HEK293 (cell line): ENCODE results near the gene ST3GAL5.

ENCODE experiments used
- CTCF ChIA-PET: fragments of 350-600 bp; formaldehyde crosslinking; extraction: SDS; loops from one replicate; lab custom pipeline; 2021; ENCODE audit warnings: antibody characterized with exemption; lab: Yijun Ruan, JAX
- POLR2A ChIA-PET: fragments of 300-600 bp; formaldehyde crosslinking; extraction: SDS; loops from one replicate; lab custom pipeline; 2020; ENCODE audit warnings: antibody characterized with exemption, inconsistent platforms; lab: Yijun Ruan, JAX
- H3K27ac ChIP-seq: fragments of 200-500 bp; sonication (Bioruptor generic); 2 replicates; pipeline ENCODE4 v1.5.1; 2014; ENCODE audit warnings: low read depth, low read length, control low read depth, inconsistent platforms; ENCODE audit errors: extremely low read depth
- H3K36me3 ChIP-seq, 2 experiments: fragments of 200-500 bp in 1 of 2; sonication (Bioruptor generic) in 1 of 2; 1 replicate in 1 of 2; 2 replicates in 1 of 2; pipeline ENCODE4 v1.5.1; 2014 to 2017; ENCODE audit warnings: inconsistent platforms in 2 of 2, low read length in 2 of 2; ENCODE audit not compliant: control insufficient read depth in 2 of 2, insufficient read depth in 1 of 2
- H3K4me1 ChIP-seq: fragments of 200-500 bp; sonication (Bioruptor generic); 2 replicates; pipeline ENCODE4 v1.5.1; 2014; ENCODE audit warnings: mild to moderate bottlenecking, low read length, inconsistent platforms; ENCODE audit not compliant: control insufficient read depth, insufficient read depth
- H3K4me3 ChIP-seq: 2 replicates; pipeline ENCODE4 v1.5.1; 2011; ENCODE audit warnings: low read depth, mild to moderate bottlenecking, control low read depth, low read length, moderate library complexity
- H3K9me3 ChIP-seq: fragments of 200-500 bp; sonication (Bioruptor generic); 2 replicates; pipeline ENCODE4 v1.5.1; 2014; ENCODE audit warnings: low read depth, low read length, inconsistent platforms; ENCODE audit not compliant: control insufficient read depth, insufficient read depth
- KLF17 ChIP-seq: fragments of 450-650 bp; formaldehyde crosslinking; IDR thresholded peaks from 2 replicates; pipeline ENCODE4 v1.5.1; 2016; ENCODE audit warnings: missing biosample characterization, missing genetic modification characterization
- PRDM1 ChIP-seq: fragments of 450-650 bp; formaldehyde crosslinking; IDR thresholded peaks from 2 replicates; pipeline ENCODE4; 2016; ENCODE audit warnings: missing biosample characterization, missing genetic modification characterization
- RBAK ChIP-seq: fragments of 450-650 bp; formaldehyde crosslinking; IDR thresholded peaks from 2 replicates; pipeline ENCODE4 v1.5.1; 2016; ENCODE audit warnings: missing biosample characterization, missing genetic modification characterization
- REST ChIP-seq: fragments of 450-650 bp; formaldehyde crosslinking; IDR thresholded peaks from 2 replicates; pipeline ENCODE4 v1.5.1; 2016; ENCODE audit warnings: missing biosample characterization, missing genetic modification characterization
- ZFP69B ChIP-seq: fragments of 450-650 bp; formaldehyde crosslinking; IDR thresholded peaks from 2 replicates; pipeline ENCODE4 v1.5.1; 2016; ENCODE audit warnings: missing biosample characterization, missing genetic modification characterization
- ZNF132 ChIP-seq: fragments of 450-650 bp; formaldehyde crosslinking; IDR thresholded peaks from 2 replicates; pipeline ENCODE4 v1.5.1; 2017; ENCODE audit warnings: missing biosample characterization, missing genetic modification characterization, borderline replicate concordance
- ZNF175 ChIP-seq: fragments of 450-650 bp; formaldehyde crosslinking; IDR thresholded peaks from 2 replicates; pipeline ENCODE4 v1.5.1; 2016; ENCODE audit warnings: missing biosample characterization, missing genetic modification characterization
- ZNF214 ChIP-seq: fragments of 450-650 bp; formaldehyde crosslinking; IDR thresholded peaks from 2 replicates; pipeline ENCODE4 v1.5.1; 2017; ENCODE audit warnings: missing biosample characterization, mild to moderate bottlenecking, missing genetic modification characterization, borderline replicate concordance
- ZNF274 ChIP-seq, 2 experiments: fragments of 200-500 bp in 1 of 2; fragments of 450-650 bp in 1 of 2; sonication (Bioruptor generic) in 1 of 2; formaldehyde crosslinking in 1 of 2; IDR thresholded peaks; 2 replicates each; pipeline versions ENCODE4 v1.5.1 to v1.6.1; 2014 to 2016; ENCODE audit warnings: borderline replicate concordance in 1 of 2, inconsistent platforms in 1 of 2, low read length in 1 of 2, missing biosample characterization in 1 of 2, missing genetic modification characterization in 1 of 2
- ZNF426 ChIP-seq: fragments of 450-650 bp; formaldehyde crosslinking; IDR thresholded peaks from 2 replicates; pipeline ENCODE4 v1.5.1; 2017; ENCODE audit warnings: missing biosample characterization, missing genetic modification characterization, mild to moderate bottlenecking, inconsistent platforms, moderate library complexity
- ZNF48 ChIP-seq: fragments of 450-650 bp; formaldehyde crosslinking; IDR thresholded peaks from 2 replicates; pipeline ENCODE4 v1.5.1; 2016; ENCODE audit warnings: missing biosample characterization, missing genetic modification characterization
- ZNF510 ChIP-seq: fragments of 450-650 bp; formaldehyde crosslinking; IDR thresholded peaks from 2 replicates; pipeline ENCODE4 v1.5.1; 2018; ENCODE audit warnings: mild to moderate bottlenecking, missing genetic modification characterization, missing biosample characterization; ENCODE audit not compliant: insufficient replicate concordance
- ZNF521 ChIP-seq: fragments of 450-650 bp; formaldehyde crosslinking; IDR thresholded peaks from 2 replicates; pipeline ENCODE4 v1.5.1; 2017; ENCODE audit warnings: missing biosample characterization, mild to moderate bottlenecking, missing genetic modification characterization
- ZNF585B ChIP-seq: fragments of 450-650 bp; formaldehyde crosslinking; IDR thresholded peaks from 2 replicates; pipeline ENCODE4 v1.5.1; 2016; ENCODE audit warnings: missing biosample characterization, missing genetic modification characterization
- ZNF596 ChIP-seq: fragments of 450-650 bp; IDR thresholded peaks from 2 replicates; pipeline ENCODE4 v1.5.0; 2018; ENCODE audit warnings: missing biosample characterization, mild to moderate bottlenecking, missing genetic modification characterization, moderate library complexity
- ZNF830 ChIP-seq: fragments of 450-650 bp; IDR thresholded peaks from 2 replicates; pipeline ENCODE4 v1.5.0; 2018; ENCODE audit warnings: missing biosample characterization, missing genetic modification characterization, low read depth, mild to moderate bottlenecking, moderate library complexity
- TF ChIP-seq, protein P1 (sequence below): fragments of 450-650 bp; formaldehyde crosslinking; IDR thresholded peaks from 2 replicates; pipeline ENCODE4; 2016; ENCODE audit warnings: missing biosample characterization, missing genetic modification characterization
- TF ChIP-seq, protein P2 (sequence below): fragments of 450-650 bp; IDR thresholded peaks from 2 replicates; pipeline ENCODE4 v1.5.1; 2018; ENCODE audit warnings: missing biosample characterization, mild to moderate bottlenecking, missing genetic modification characterization
- TF ChIP-seq, protein P3 (sequence below): fragments of 450-650 bp; formaldehyde crosslinking; IDR thresholded peaks from 2 replicates; pipeline ENCODE4 v1.5.1; 2017; ENCODE audit warnings: missing biosample characterization, missing genetic modification characterization
- TF ChIP-seq, protein P4 (sequence below): fragments of 450-650 bp; formaldehyde crosslinking; IDR thresholded peaks from 2 replicates; pipeline ENCODE4 v1.5.1; 2017; ENCODE audit warnings: missing biosample characterization, mild to moderate bottlenecking, missing genetic modification characterization, moderate library complexity

ST3GAL5 gene

GRCh38 chr2:85888684-85889626, at the start of gene ST3GAL5 (continued):
- no peak for TF ChIP-seq PRDM1 (tag by site-specific recombination)
- TF ChIP-seq, protein P1, sequence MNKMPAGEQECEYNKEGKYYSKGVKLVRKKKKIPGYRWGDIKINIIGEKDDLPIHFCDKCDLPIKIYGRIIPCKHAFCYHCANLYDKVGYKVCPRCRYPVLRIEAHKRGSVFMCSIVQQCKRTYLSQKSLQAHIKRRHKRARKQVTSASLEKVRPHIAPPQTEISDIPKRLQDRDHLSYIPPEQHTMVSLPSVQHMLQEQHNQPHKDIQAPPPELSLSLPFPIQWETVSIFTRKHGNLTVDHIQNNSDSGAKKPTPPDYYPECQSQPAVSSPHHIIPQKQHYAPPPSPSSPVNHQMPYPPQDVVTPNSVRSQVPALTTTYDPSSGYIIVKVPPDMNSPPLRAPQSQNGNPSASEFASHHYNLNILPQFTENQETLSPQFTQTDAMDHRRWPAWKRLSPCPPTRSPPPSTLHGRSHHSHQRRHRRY: no peak
- TF ChIP-seq ZNF132 (tag by site-specific recombination): no peak
- TF ChIP-seq ZNF585B (tag by site-specific recombination): no peak
- TF ChIP-seq ZNF830: no peak

- ChIA-PET CTCF (interaction anchor here (0.7 to 2.3 kb wide), 6 partner anchors 12 to 465 kb away, joined by 3 to 12 read pairs (median 4); no protein-coding TSS in a partner anchor), POLR2A (no interaction called here)
- Histone ChIP-seq H3K9me3 (no peaks in the 10 kb centered on the region), H3K36me3 (no peaks in the 10 kb centered on the region), H3K27ac (no peak overlapping the region), H3K4me1 (peaks cover 4% of the 10 kb centered on the region; the same call in 1 of the 2 replicates), H3K4me3 (no peak overlapping the region)
- TF ChIP-seq ZNF175 (no peak), RBAK (no peak), ZNF596 (tag by site-specific recombination) (no peak), ZNF48 (no peak)
- TF ChIP-seq, protein P2, sequence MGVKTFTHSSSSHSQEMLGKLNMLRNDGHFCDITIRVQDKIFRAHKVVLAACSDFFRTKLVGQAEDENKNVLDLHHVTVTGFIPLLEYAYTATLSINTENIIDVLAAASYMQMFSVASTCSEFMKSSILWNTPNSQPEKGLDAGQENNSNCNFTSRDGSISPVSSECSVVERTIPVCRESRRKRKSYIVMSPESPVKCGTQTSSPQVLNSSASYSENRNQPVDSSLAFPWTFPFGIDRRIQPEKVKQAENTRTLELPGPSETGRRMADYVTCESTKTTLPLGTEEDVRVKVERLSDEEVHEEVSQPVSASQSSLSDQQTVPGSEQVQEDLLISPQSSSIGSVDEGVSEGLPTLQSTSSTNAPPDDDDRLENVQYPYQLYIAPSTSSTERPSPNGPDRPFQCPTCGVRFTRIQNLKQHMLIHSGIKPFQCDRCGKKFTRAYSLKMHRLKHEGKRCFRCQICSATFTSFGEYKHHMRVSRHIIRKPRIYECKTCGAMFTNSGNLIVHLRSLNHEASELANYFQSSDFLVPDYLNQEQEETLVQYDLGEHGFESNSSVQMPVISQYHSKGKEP (tag by site-specific recombination): no peak
These were observed 49.7 kb upstream of the ST3GAL5 start for GRCh38 chr2:85938456-85938855.

- ChIA-PET POLR2A (no interaction called here), CTCF (no interaction called here)
These were observed 48.3 kb upstream of the ST3GAL5 start for GRCh38 chr2:85937069-85937439.

More at GRCh38 chr2:85937069-85937439, 48.3 kb upstream of the ST3GAL5 start:
- H3K27ac ChIP-seq: no peak overlapping the region
- TF ChIP-seq KLF17 (tag by site-specific recombination) (no peak), ZNF510 (tag by site-specific recombination) (no peak), ZFP69B (tag by site-specific recombination) (no peak), ZNF426 (tag by site-specific recombination) (no peak), ZNF274 (IDR thresholded peaks at IDR 0.05; ENCODE audit: low read length) (no peak), ZNF274 (tag by site-specific recombination; IDR thresholded peaks at IDR 0.05; ENCODE audit: borderline replicate concordance) (no peak), REST (tag by site-specific recombination) (no peak), ZNF521 (tag by site-specific recombination) (no peak), ZNF214 (tag by site-specific recombination) (no peak)
- TF ChIP-seq, protein P3, sequence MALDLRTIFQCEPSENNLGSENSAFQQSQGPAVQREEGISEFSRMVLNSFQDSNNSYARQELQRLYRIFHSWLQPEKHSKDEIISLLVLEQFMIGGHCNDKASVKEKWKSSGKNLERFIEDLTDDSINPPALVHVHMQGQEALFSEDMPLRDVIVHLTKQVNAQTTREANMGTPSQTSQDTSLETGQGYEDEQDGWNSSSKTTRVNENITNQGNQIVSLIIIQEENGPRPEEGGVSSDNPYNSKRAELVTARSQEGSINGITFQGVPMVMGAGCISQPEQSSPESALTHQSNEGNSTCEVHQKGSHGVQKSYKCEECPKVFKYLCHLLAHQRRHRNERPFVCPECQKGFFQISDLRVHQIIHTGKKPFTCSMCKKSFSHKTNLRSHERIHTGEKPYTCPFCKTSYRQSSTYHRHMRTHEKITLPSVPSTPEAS (tag by site-specific recombination): no peak
- TF ChIP-seq, protein P4, sequence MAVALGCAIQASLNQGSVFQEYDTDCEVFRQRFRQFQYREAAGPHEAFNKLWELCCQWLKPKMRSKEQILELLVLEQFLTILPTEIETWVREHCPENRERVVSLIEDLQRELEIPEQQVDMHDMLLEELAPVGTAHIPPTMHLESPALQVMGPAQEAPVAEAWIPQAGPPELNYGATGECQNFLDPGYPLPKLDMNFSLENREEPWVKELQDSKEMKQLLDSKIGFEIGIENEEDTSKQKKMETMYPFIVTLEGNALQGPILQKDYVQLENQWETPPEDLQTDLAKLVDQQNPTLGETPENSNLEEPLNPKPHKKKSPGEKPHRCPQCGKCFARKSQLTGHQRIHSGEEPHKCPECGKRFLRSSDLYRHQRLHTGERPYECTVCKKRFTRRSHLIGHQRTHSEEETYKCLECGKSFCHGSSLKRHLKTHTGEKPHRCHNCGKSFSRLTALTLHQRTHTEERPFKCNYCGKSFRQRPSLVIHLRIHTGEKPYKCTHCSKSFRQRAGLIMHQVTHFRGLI (tag by site-specific recombination): no peak
- H3K36me3 ChIP-seq: no peaks in the 10 kb centered on the region
- H3K9me3 ChIP-seq: no peaks in the 10 kb centered on the region
- no peak overlapping the region for H3K4me3 ChIP-seq
- peaks cover 4% of the 10 kb centered on the region; the same call in 1 of the 2 replicates for H3K4me1 ChIP-seq
